ENCODE measurements around the gene GABRB1.

GRCh38 chr4:47386146-47386545 lies 354.8 kb downstream of the GABRB1 start:
- no peak for TF ChIP-seq EZH2 (IDR thresholded peaks at IDR 0.05; ENCODE audit: borderline replicate concordance, low read length)
- TF ChIP-seq CTCF (conservative IDR thresholded peaks at IDR 0.05 in 1 of 2, IDR thresholded peaks at IDR 0.05 in 1 of 2; ENCODE audit: extremely low read depth in 1 of 2, insufficient read depth in 1 of 2, low read depth in 1 of 2, low read length in 2 of 2): no peak

Data from mammary epithelial cell (primary cell).